Neural cell (in vitro differentiated cells): ENCODE data around the gene POFUT1. TPM values are rescaled to one million over a fixed set of nuclear protein-coding genes. Genes with fewer than 3 reads are reported as not detected.
"Not testable (repeated sequence)": the region's sequence is repeated elsewhere in the genome, so short reads cannot be mapped to it uniquely, and the experiment has no call there.

Experiments
- H2AFZ ChIP-seq: fragments of 200-600, 300-800 bp; sonication (generic), shearing (Covaris generic); 2 replicates; pipeline ENCODE4 v1.6.0; 2014; ENCODE audit warnings: low read depth, mild to moderate bottlenecking, antibody characterized with exemption, low read length, moderate library complexity
- H3F3A ChIP-seq: fragments of 200-600 bp; shearing (Covaris generic); 2 replicates; pipeline ENCODE4 v1.6.1; 2016; ENCODE audit warnings: mild to moderate bottlenecking, moderate library complexity, mixed read lengths, antibody characterized with exemption, low read length; ENCODE audit not compliant: insufficient read depth, poor library complexity, severe bottlenecking
- H3K27ac ChIP-seq: fragments of 200-600, 300-800 bp; sonication (generic), shearing (Covaris generic); 2 replicates; pipeline ENCODE4 v1.5.1; 2014; ENCODE audit warnings: mild to moderate bottlenecking, low read length, moderate library complexity
- H3K27me3 ChIP-seq: fragments of 300-800, 200-600 bp; sonication (generic), shearing (Covaris generic); 2 replicates; pipeline ENCODE4 v1.6.0; 2014; ENCODE audit warnings: mild to moderate bottlenecking, low read depth, low read length, moderate library complexity; ENCODE audit not compliant: insufficient read depth
- H3K36me3 ChIP-seq: fragments of 300-800, 200-600 bp; sonication (generic), shearing (Covaris generic); 2 replicates; pipeline ENCODE4 v1.5.1; 2014; ENCODE audit warnings: mild to moderate bottlenecking, antibody characterized with exemption, low read length, moderate library complexity; ENCODE audit not compliant: insufficient read depth
- H3K4me2 ChIP-seq: fragments of 300-800, 200-600 bp; sonication (generic), shearing (Covaris generic); 2 replicates; pipeline ENCODE4 v1.6.0; 2014; ENCODE audit warnings: mild to moderate bottlenecking, low read length
- H3K4me3 ChIP-seq: fragments of 300-800, 200-600 bp; sonication (generic), shearing (Covaris generic); 2 replicates; pipeline ENCODE4 v1.5.1; 2014; ENCODE audit warnings: mild to moderate bottlenecking, low read length, moderate library complexity
- H3K79me2 ChIP-seq: fragments of 200-600 bp; shearing (Covaris generic); replicated peaks from 2 replicates; pipeline ENCODE4 v1.6.0; 2014; ENCODE audit warnings: mild to moderate bottlenecking, low read length, moderate library complexity; ENCODE audit not compliant: insufficient read depth
- H3K9ac ChIP-seq: fragments of 300-800, 200-600 bp; sonication (generic), shearing (Covaris generic); 2 replicates; pipeline ENCODE4 v1.6.1; 2016; ENCODE audit warnings: mild to moderate bottlenecking, low read length, mixed read lengths
- H3K9me2 ChIP-seq: fragments of 200-600 bp; shearing (Covaris generic); 2 replicates; pipeline ENCODE4 v1.6.1; 2016; ENCODE audit warnings: mild to moderate bottlenecking, low read length, mixed read lengths; ENCODE audit not compliant: insufficient read depth
- H3K9me3 ChIP-seq: fragments of 200-600, 300-800 bp; sonication (generic), shearing (Covaris generic); 2 replicates; pipeline ENCODE4 v1.6.1; 2016; ENCODE audit warnings: mild to moderate bottlenecking, mixed run types, low read length, moderate library complexity, mixed read lengths
- H4K20me1 ChIP-seq: fragments of 200-600 bp; shearing (Covaris generic); 2 replicates; pipeline ENCODE4 v1.6.1; 2016; ENCODE audit warnings: mild to moderate bottlenecking, mixed run types; ENCODE audit not compliant: insufficient read depth
- EP300 ChIP-seq: fragments of 450-650 bp; conservative IDR thresholded peaks from 2 replicates; pipeline ENCODE4 v1.6.1; 2014; ENCODE audit warnings: antibody characterized with exemption, mild to moderate bottlenecking, moderate library complexity; ENCODE audit not compliant: poor library complexity, severe bottlenecking
- EZH2 ChIP-seq: fragments of 200-600, 300-800 bp; shearing (Covaris generic), sonication (generic); IDR thresholded peaks from 2 replicates; pipeline ENCODE4 v1.6.1; 2014; ENCODE audit warnings: antibody characterized with exemption, low read length, borderline replicate concordance, mild to moderate bottlenecking; ENCODE audit not compliant: insufficient read depth, poor library complexity, severe bottlenecking
- MXI1 ChIP-seq: fragments of 450-650 bp; conservative IDR thresholded peaks from 2 replicates; pipeline ENCODE4 v1.6.1; 2014; ENCODE audit warnings: antibody characterized with exemption, mild to moderate bottlenecking; ENCODE audit not compliant: poor library complexity, severe bottlenecking
- POLR2AphosphoS5 ChIP-seq: IDR thresholded peaks from 2 replicates; pipeline ENCODE4 v1.6.1; 2012
- RAD21 ChIP-seq: fragments of 450-650 bp; conservative IDR thresholded peaks from 2 replicates; pipeline ENCODE4 v1.6.1; 2014; ENCODE audit warnings: antibody characterized with exemption, mild to moderate bottlenecking, moderate library complexity
- REST ChIP-seq: IDR thresholded peaks from 2 replicates; pipeline ENCODE4 v1.6.1; 2012; ENCODE audit warnings: borderline replicate concordance
- SMC3 ChIP-seq: fragments of 450-650 bp; conservative IDR thresholded peaks from 2 replicates; pipeline ENCODE4 v1.6.1; 2014; ENCODE audit warnings: antibody characterized with exemption, mild to moderate bottlenecking, moderate library complexity; ENCODE audit not compliant: poor library complexity
- TAF1 ChIP-seq: IDR thresholded peaks from 2 replicates; pipeline ENCODE4 v1.6.1; 2012; ENCODE audit warnings: low read depth
- polyA plus RNA-seq: library from polyadenylated mRNA; depleted of rRNA; stranded (reverse); fragments of >200 nt; gene quantifications from 2 replicates; pipeline ENCODE4 v1.2.3, GENCODE V29; 2014
- TF ChIP-seq, protein P1 (sequence below): fragments of 450-650 bp; IDR thresholded peaks from 2 replicates; pipeline ENCODE4 v1.5.1; 2014; ENCODE audit warnings: antibody characterized with exemption, mild to moderate bottlenecking, moderate library complexity; ENCODE audit not compliant: poor library complexity, severe bottlenecking

POFUT1 gene
- polyA plus RNA-seq, 1 donor from 2014 or later, result 14.0 TPM

DNA sequence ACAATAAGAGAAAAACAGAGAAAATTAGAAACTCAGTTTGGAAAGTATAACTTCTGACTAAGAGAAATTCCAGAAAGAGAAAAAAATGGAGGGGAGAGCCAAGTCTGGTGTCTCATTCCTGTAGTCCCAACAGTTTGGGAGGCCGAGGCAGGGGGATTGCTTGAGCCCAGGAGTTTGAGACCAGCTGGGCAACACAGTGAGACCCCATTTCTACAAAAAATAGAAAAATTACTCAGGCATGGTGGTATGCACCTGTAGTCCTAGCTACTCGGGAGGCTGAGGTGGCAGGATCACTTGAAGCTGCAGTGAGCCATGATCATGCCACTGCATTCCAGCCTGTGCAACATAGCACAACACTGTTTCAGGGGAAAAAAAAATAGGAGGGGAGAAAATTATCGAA lies 66.7 kb downstream of the POFUT1 start:
- TF ChIP-seq POLR2AphosphoS5 (no peak), EP300 (no peak), REST (no peak), EZH2 (no peak), MXI1 (no peak), RAD21 (no peak), SMC3 (no peak), TAF1 (no peak)
- TF ChIP-seq, protein P1, sequence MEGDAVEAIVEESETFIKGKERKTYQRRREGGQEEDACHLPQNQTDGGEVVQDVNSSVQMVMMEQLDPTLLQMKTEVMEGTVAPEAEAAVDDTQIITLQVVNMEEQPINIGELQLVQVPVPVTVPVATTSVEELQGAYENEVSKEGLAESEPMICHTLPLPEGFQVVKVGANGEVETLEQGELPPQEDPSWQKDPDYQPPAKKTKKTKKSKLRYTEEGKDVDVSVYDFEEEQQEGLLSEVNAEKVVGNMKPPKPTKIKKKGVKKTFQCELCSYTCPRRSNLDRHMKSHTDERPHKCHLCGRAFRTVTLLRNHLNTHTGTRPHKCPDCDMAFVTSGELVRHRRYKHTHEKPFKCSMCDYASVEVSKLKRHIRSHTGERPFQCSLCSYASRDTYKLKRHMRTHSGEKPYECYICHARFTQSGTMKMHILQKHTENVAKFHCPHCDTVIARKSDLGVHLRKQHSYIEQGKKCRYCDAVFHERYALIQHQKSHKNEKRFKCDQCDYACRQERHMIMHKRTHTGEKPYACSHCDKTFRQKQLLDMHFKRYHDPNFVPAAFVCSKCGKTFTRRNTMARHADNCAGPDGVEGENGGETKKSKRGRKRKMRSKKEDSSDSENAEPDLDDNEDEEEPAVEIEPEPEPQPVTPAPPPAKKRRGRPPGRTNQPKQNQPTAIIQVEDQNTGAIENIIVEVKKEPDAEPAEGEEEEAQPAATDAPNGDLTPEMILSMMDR, result no peak
- Histone ChIP-seq H3K9ac (no peak overlapping the region), H3K4me2 (no peak overlapping the region), H3K4me3 (no peak overlapping the region), H3K27ac (no peak overlapping the region), H3K9me3 (no peaks in the 10 kb centered on the region), H3K79me2 (peaks cover 17% of the 10 kb centered on the region), H3K27me3 (no peaks in the 10 kb centered on the region), H3K9me2 (no peaks in the 10 kb centered on the region), H2AFZ (no peak overlapping the region), H3K36me3 (no peaks in the 10 kb centered on the region), H4K20me1 (no peaks in the 10 kb centered on the region), H3F3A (no peaks in the 10 kb centered on the region)

- not testable (repeated sequence) for H3K9ac ChIP-seq, H3K27me3 ChIP-seq, H3K9me3 ChIP-seq, H2AFZ ChIP-seq, H3K4me2 ChIP-seq, H4K20me1 ChIP-seq, H3K9me2 ChIP-seq, H3F3A ChIP-seq, H3K36me3 ChIP-seq, H3K27ac ChIP-seq, H3K4me3 ChIP-seq
- peaks cover 23% of the 10 kb centered on the region for H3K79me2 ChIP-seq
Measured at GRCh38 chr20:32275163-32275562, 67.5 kb downstream of the POFUT1 start.
